ENCODE results near the gene MAML2.

DNA sequence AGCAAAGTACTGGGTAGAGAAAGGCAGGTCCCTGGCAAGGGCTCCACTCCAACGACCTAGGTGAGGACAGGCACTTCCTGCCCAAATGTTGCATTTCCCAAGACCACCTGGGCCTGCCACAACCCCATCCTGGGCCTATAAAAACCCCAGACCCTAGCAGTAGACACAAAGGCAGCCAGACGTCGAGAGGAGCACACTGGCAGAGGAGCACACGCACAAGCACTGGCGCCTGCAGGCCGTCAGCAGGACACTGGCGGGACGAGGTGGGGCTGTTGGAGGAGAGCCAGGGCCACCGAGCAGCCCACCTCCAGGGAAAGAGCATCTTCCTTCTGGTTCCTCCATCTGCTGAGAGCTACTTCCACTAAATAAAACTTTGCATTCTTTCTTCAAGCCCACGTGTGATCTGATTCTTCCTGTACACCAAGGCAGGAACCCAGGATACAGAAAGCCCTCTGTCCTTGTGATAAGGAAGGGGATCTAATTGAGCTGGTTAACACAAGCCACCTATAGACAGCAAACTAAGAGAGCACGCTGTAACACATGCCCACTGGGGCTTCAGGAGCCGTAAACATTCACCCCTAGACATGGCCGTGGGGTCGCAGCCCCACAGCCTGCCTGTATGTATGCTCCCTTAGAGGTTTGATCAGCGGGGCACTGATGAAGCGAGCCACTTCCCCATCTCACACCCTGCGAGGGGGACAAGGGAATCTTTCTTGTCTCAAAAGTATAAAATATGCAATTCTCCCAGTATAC, 329.4 kb downstream of the MAML2 start:
- TF ChIP-seq CTCF (IDR thresholded peaks at IDR 0.05) (no peak), ZFX (IDR thresholded peaks at IDR 0.05; ENCODE audit: borderline replicate concordance) (no peak)

Data from 22Rv1 (cell line).